Measurements from ENCODE around the gene RPS6KA2.

RPS6KA2 gene

DNA sequence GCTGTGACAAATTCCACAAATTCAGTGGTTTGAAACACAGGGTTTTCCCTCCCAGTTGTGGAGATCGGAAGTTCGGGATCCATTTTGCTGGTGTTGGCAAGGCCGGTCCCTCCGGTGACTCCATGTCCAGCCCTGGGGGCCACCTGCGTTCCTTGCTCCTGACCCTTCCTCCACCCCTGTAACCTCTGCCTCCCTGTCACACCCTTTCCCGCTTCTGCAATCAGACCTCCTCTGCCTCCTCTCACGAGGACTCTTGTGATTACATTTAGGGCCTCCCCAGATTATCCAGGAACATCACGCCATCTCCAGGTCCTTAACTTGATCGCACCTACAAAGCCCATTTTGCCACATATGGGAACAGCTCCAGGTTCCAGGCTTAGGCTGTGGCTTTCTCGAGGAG, 12.5 kb downstream of the RPS6KA2 start:
- no peak overlapping the region for H3K4me3 Mint-ChIP-seq
- TF ChIP-seq, protein P1, sequence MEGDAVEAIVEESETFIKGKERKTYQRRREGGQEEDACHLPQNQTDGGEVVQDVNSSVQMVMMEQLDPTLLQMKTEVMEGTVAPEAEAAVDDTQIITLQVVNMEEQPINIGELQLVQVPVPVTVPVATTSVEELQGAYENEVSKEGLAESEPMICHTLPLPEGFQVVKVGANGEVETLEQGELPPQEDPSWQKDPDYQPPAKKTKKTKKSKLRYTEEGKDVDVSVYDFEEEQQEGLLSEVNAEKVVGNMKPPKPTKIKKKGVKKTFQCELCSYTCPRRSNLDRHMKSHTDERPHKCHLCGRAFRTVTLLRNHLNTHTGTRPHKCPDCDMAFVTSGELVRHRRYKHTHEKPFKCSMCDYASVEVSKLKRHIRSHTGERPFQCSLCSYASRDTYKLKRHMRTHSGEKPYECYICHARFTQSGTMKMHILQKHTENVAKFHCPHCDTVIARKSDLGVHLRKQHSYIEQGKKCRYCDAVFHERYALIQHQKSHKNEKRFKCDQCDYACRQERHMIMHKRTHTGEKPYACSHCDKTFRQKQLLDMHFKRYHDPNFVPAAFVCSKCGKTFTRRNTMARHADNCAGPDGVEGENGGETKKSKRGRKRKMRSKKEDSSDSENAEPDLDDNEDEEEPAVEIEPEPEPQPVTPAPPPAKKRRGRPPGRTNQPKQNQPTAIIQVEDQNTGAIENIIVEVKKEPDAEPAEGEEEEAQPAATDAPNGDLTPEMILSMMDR (IDR thresholded peaks at IDR 0.05; ENCODE audit: unreplicated experiment in 3 of 3) = no peak
- peaks cover 3% of the 10 kb centered on the region for H3K27me3 Mint-ChIP-seq (ENCODE audit: low read depth)
- peaks cover 48% of the 10 kb centered on the region for H3K4me1 Mint-ChIP-seq
- peaks cover 11% of the 10 kb centered on the region for H3K36me3 Mint-ChIP-seq (ENCODE audit: low read depth)
- H3K27ac Mint-ChIP-seq = peak overlapping the region; percentile 50 to 69 (median 58)
- H3K9me3 Mint-ChIP-seq = peaks cover 3% of the 10 kb centered on the region

DNA sequence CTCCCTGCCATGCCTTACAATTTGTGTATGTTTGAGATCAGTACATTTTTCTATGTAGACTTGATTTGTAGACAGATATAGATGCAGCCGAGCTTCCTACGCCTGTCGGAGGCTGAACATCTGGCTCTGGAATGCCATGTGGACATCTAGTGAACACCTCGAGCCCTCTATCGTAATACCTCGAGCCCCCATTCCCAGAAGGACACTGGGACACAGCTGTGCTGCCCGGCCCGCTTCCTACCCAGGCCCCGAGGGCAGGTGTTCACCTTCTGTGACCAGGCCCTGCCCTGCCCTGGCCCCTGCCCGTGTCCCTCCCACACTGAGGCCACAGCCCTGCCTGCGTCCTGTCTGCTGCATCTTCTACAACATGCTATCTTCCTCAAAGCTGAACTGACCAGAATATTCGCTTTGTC, 12.9 kb downstream of the RPS6KA2 start:
- peak overlapping the region in 2 of 3 experiments; percentile 4 to 5 for H3K4me3 Mint-ChIP-seq
- H3K27me3 Mint-ChIP-seq (ENCODE audit: low read depth) = peaks cover 3% of the 10 kb centered on the region
- H3K4me1 Mint-ChIP-seq = peaks cover 44% of the 10 kb centered on the region
- TF ChIP-seq, protein P1 (IDR thresholded peaks at IDR 0.05; ENCODE audit: unreplicated experiment in 3 of 3) = no peak
- peak overlapping the region; percentile 50 to 69 (median 58) for H3K27ac Mint-ChIP-seq
- peaks cover 11% of the 10 kb centered on the region for H3K36me3 Mint-ChIP-seq (ENCODE audit: low read depth)
- H3K9me3 Mint-ChIP-seq = peaks cover 3% of the 10 kb centered on the region

GRCh38 chr6:166613027-166613426, 14.0 kb downstream of the RPS6KA2 start:
- TF ChIP-seq, protein P1 (IDR thresholded peaks at IDR 0.05; ENCODE audit: unreplicated experiment in 3 of 3) = no peak
- Mint-ChIP-seq H3K4me1 (peaks cover 43% of the 10 kb centered on the region), H3K27ac (peak overlapping the region; percentile 28 to 58 (median 43)), H3K36me3 (ENCODE audit: low read depth) (peaks cover 3% of the 10 kb centered on the region), H3K4me3 (no peak overlapping the region), H3K9me3 (no peaks in the 10 kb centered on the region), H3K27me3 (ENCODE audit: low read depth) (no peaks in the 10 kb centered on the region)

- peaks cover 41% of the 10 kb centered on the region for H3K4me1 Mint-ChIP-seq
- TF ChIP-seq, protein P1 (IDR thresholded peaks at IDR 0.05; ENCODE audit: unreplicated experiment in 3 of 3) = no peak
- H3K36me3 Mint-ChIP-seq (ENCODE audit: low read depth) = peaks cover 2% of the 10 kb centered on the region
- no peaks in the 10 kb centered on the region for H3K27me3 Mint-ChIP-seq (ENCODE audit: low read depth)
- no peaks in the 10 kb centered on the region for H3K9me3 Mint-ChIP-seq
- no peak overlapping the region for H3K4me3 Mint-ChIP-seq
- H3K27ac Mint-ChIP-seq = peak overlapping the region; percentile 28 to 58 (median 43)
Measured at GRCh38 chr6:166612471-166612881, 14.6 kb downstream of the RPS6KA2 start.

DNA sequence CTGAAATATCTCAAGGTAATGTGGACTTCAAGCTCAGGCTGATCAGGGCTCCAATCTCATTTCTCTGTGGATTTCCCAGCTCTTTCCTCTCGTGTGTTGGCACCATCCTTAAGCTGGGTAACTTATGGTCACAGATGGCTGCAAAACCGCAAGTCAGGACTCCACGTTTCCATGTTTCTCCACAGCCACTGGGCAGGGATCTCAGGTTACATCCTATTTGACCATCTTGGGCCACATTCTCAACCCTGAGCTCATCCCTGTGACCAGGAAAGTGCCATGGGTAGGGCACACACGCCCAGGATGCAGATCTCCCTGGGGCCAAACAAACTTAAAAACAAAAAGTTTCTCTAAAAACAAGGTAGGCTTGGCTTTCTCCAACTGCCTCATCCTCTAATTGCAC, 15.4 kb downstream of the RPS6KA2 start:
- no peak overlapping the region for H3K27ac Mint-ChIP-seq
- no peaks in the 10 kb centered on the region for H3K36me3 Mint-ChIP-seq (ENCODE audit: low read depth)
- H3K4me1 Mint-ChIP-seq = peaks cover 35% of the 10 kb centered on the region
- H3K9me3 Mint-ChIP-seq = no peaks in the 10 kb centered on the region
- H3K4me3 Mint-ChIP-seq = no peak overlapping the region
- TF ChIP-seq, protein P1 (IDR thresholded peaks at IDR 0.05; ENCODE audit: unreplicated experiment in 3 of 3) = no peak
- H3K27me3 Mint-ChIP-seq (ENCODE audit: low read depth) = no peaks in the 10 kb centered on the region

DNA sequence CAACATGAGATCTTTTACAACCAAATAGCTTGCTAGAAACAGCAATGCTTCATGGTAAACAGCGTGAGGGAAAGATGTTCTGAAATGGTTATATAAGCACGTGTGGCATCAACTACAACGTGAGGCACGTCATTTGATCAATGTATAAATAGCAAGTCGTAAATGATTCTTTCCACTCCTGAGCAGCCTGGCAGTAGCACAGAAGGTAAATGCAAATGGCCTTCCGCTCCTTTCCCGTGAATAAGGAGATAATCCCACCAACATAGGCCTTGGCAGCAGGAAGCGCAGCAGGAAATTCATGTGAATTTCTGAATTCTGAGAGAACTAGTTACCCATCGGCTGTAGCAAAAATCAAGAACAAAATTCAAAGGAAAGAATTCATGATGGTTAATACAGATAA, 17.0 kb downstream of the RPS6KA2 start:
- TF ChIP-seq, protein P1 (IDR thresholded peaks at IDR 0.05; ENCODE audit: unreplicated experiment in 3 of 3) = no peak
- H3K27me3 Mint-ChIP-seq (ENCODE audit: low read depth) = no peaks in the 10 kb centered on the region
- no peak overlapping the region for H3K4me3 Mint-ChIP-seq
- peaks cover 32% of the 10 kb centered on the region for H3K4me1 Mint-ChIP-seq
- no peak overlapping the region for H3K27ac Mint-ChIP-seq
- no peaks in the 10 kb centered on the region for H3K9me3 Mint-ChIP-seq
- H3K36me3 Mint-ChIP-seq (ENCODE audit: low read depth) = no peaks in the 10 kb centered on the region
